OCI-LY1 (cell line): ENCODE data around the gene RHOD.

Source experiments
- EZH2 ChIP-seq: fragments of 200-600 bp; sonication (generic), shearing (Covaris generic); IDR thresholded peaks from 2 replicates; pipeline ENCODE4 v1.8.0; 2017; ENCODE audit warnings: borderline replicate concordance, mixed run types, mild to moderate bottlenecking, antibody characterized with exemption, low read length, moderate library complexity, mixed read lengths
- TF ChIP-seq, protein P1 (sequence below): fragments of 200-600 bp; sonication (generic), shearing (Covaris generic); IDR thresholded peaks from 2 replicates; pipeline ENCODE4 v1.5.1; 2017; ENCODE audit warnings: mild to moderate bottlenecking, antibody characterized with exemption, low read length, moderate library complexity, mixed read lengths

- TF ChIP-seq, protein P1, sequence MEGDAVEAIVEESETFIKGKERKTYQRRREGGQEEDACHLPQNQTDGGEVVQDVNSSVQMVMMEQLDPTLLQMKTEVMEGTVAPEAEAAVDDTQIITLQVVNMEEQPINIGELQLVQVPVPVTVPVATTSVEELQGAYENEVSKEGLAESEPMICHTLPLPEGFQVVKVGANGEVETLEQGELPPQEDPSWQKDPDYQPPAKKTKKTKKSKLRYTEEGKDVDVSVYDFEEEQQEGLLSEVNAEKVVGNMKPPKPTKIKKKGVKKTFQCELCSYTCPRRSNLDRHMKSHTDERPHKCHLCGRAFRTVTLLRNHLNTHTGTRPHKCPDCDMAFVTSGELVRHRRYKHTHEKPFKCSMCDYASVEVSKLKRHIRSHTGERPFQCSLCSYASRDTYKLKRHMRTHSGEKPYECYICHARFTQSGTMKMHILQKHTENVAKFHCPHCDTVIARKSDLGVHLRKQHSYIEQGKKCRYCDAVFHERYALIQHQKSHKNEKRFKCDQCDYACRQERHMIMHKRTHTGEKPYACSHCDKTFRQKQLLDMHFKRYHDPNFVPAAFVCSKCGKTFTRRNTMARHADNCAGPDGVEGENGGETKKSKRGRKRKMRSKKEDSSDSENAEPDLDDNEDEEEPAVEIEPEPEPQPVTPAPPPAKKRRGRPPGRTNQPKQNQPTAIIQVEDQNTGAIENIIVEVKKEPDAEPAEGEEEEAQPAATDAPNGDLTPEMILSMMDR = no peak
- no peak for TF ChIP-seq EZH2
These were observed 34.2 kb upstream of the RHOD start for GRCh38 chr11:67022341-67022933.
